T-helper 1 cell treated with Interleukin-12 subunit alpha and Interleukin-12 subunit beta and Interleukin-4 antibody, amounts not matched to agents 30 ng/mL and 1 ng/mL, for 36 hours (primary cell): ENCODE measurements around the gene TMEM125. TPM values are rescaled to one million over a fixed set of nuclear protein-coding genes. Genes with fewer than 3 reads are reported as not detected.

Experiments
- intact Hi-C: fragments of 100-400 bp; cut with micrococcal nuclease; formaldehyde crosslinking; loops from one replicate; pipeline ENCODE4 v1.15.1; 2024
- total RNA-seq: library from RNA; stranded (reverse); gene quantifications from 2 replicates; pipeline ENCODE4 v1.2.3, GENCODE V29; 2022

The TMEM125 gene
- total RNA-seq, 1 donor from 2014 or later: not detected

DNA sequence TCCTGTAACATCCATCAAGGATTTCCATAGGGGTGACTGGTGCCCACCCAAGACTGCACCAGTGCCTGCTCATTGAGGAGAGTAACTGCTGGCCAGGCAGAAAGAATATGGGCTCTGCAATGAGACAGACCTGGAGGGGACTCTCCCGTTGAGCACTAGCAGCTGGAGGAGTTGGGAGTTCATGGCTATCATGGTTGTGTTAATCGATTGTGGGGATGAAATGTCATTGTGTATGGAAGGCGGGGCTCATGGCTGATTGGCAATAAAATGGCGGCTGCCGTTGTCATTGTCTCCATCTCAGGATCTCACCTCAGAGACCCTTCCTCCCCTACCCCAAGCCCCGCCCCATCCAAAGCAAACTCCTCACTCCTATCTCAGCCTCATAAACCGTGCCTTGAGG is 3.9 kb downstream of the TMEM125 start:
- intact Hi-C loops: loop anchor here (2.0 kb wide), 1 partner anchor 21 kb away; no protein-coding TSS in a partner anchor

DNA sequence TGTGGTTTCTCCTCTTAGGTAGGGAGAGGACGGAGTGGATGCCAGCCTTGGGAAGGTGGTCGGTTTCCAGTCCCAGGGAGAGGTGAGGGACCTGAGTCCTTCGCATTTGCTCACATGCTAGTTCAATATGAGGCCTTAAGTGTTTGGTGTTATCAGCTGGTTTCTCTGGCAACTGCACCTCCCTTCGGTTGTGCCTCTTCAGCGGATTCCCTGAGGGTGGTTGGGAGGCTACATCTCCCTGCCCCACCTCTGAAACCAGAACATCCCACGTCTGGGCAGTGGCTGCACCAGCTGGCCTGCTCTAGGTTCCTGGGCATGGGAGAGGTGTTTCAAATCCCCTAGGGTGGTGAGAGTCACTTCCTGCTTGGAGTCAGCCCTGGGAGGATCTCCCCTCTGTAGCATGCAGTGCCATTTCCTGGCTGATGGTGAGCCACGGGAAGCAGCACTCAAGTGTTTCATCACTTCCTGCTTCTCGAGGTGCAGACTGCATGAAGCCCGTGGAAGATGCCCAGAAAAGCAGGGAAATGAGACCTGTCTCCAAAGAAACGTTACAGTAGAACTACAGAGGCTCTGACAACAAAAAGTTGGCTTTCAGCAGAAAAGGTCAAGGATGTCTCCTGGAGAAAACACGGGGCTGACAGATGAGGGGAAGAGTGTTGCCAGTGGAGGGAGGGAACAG is 4.5 kb downstream of the TMEM125 start:
- intact Hi-C loops: loop anchor here (2.0 kb wide), 1 partner anchor 21 kb away; no protein-coding TSS in a partner anchor

DNA sequence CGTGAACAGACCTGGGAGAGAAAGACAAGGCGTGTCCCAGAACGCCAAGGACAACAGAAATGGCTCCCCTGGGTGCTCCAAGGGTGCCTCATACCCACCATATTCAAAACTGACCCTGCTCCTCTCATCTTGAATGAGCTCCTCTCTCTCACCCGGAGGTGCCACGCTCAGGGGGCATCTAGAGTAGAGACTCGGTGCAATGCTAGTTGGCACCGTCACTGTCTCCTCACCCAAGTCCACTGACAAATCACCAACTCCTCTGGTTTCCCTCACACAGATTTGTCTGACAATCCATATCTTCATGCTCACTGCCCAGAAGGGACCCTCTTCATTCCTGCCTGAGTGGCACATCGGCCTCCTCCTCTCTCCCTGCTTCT is 5.0 kb downstream of the TMEM125 start:
- intact Hi-C loops: loop anchor here (2.0 kb wide), 1 partner anchor 20 kb away; no protein-coding TSS in a partner anchor

GRCh38 chr1:43275826-43276620 is 6.2 kb downstream of the TMEM125 start:
- intact Hi-C loops: loop anchor here (2.0 kb wide), 1 partner anchor 19 kb away; no protein-coding TSS in a partner anchor

DNA sequence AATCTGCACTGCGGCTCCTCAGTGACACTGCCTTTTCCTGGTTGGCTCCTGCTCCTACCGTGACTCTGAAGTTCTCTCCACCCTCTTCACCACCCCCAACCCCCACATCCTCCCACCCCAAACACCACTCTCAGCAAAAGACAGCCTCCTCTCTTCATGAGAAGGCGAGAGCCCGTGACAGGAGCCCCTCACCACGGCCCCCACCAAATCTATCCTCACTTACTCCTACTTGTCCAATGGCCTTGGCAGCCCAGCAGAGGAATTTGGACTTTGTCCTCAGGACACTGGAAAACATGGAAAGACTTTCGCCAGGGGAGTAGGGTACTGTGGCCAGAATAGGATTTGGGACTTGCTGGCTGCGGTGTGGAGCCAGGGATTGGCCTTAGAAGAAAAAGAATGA is 6.9 kb downstream of the TMEM125 start:
- intact Hi-C loops: no loop called here

DNA sequence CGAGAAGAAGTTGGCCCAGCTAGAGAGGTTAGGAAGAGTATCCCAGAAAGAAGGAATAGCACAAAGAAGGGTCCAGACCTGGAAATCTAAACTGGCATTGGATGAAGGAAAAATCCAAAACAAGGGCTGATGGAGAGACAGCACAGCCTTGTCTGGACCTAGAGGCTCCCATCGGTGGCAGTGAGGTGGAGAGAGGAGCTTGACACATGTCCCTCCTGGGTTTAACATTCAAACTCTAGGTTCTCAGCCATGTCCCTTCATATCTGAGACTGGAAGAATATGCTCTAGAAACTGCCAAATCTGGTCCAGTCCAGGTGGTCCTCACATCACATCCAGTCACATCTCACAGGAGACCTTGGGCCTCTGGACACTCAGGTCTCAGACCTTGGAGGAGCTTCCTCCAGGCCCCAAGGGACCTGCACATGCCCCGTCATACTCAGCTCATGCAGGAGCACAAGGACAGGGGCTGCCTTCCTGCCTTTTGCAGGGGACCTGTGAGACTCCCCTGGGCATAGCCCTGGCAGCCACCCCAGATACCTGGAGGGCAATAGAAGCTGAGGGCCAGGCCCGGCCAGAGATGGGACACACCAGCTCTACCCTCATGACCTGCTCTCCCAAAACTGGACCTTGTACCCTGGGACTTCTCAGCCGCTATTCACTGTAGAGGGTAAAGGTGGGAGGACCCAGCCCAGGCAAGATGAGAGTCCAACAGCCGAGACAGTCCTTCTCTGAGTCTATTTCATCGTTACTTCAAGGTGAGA is 7.5 kb downstream of the TMEM125 start:
- intact Hi-C loops: no loop called here

- intact Hi-C loops: no loop called here
Observed at GRCh38 chr1:43279161-43279560, 9.4 kb downstream of the TMEM125 start.

DNA sequence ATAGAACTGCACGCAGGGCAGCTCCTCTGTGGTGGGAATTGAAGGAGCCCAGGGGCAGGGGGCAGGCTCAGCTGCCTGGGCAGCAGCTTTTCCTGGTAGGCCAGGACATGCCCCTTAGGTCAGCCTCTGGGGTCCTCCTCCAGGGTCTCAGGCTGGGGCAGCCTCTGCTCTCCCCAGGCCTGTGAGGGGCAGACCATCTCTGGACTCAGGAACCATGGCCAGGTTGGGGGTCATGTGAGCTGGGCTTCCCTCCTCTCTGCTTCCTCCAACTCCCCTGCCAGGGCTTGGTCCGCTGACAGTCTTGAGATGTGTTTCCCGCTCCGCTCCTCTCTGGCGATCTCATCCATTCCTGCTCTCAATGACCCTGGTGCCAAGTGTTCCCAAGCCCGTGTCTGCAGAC is 9.9 kb downstream of the TMEM125 start:
- intact Hi-C loops: no loop called here

DNA sequence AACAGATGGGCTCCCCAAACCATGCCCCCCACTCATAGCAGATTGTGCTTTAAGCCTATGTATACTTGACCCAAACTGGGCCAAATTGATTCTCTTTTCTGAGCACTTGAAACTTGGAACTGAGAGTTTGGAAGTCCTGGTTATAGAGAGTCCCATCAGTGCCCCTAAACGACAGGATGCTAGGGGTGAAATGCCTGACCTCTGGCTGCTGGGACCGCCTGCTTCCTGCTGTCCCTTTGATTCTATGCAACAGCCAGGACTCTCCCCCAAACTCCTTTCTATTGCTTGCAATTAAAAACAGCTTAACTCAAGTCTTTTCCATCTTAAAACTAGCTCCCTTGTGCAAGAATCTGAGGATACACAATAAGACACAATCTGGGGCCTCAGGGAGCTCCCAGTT is 10.9 kb downstream of the TMEM125 start:
- intact Hi-C loops: no loop called here

DNA sequence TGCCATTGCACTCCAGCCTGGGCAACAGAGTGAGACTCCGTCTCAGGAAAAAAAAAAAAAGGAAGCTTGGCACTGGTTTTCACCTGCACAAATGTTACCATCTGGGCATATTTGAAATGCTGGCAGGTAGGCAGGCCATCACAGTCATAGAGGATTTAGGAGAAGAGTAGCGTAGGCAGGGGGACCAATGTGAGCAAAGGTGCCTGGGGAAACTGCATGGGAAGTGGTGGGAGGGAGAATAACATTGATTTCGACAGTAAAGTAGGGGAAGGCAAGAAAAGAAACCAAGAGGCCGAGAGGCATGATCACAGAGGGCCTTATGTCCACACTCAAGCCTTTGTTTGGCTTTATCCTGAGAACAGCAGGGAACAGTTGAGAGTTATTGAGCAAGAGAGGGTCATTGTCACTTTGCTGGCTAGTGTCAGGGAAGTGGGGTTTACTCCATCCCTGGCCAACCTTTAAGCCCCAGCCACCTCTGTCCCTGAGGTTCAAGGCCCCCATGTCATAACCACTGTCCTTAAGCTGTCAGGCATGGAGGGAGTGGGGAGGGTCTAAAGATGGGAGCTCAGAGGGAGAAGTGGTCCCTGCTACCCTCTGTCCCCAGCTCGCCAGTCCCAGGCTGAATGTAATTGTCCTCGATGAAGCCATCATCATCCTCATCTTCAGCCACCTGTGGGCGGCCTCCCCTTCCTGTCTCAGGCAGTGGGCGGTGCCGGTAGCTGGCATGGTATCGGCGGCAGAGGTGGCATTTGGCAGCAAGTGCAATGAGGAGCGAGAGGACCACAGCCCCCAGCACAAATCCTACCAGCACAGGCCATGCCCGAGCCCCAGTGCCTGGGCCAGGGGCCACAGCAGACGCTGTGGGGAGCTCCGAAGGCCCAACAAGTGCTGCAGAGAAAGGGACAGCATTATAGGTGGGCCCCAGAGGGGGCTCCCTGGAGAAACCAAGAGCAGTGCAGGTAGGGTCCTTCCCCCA is 12.7 kb downstream of the TMEM125 start:
- intact Hi-C loops: no loop called here

DNA sequence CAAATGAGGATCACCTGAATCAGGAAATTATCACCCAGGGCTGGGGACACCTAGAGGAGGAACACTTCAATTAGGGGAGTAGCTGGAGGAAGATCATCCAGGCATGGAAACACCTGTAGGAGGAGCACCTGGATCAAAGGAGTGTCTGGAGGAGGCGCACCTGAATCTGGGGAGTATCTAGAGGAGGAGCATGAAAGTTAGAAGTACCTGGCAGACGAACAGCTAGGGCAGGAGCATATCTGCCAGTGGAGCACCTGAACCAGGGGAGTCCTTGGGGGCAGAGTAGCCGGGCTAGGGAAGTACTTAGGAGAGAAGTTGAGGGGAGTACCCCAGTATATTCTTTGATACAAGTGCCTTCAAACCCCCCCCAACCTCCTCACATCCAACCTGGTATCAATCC is 14.3 kb downstream of the TMEM125 start:
- intact Hi-C loops: no loop called here

GRCh38 chr1:43284546-43285110 is 14.8 kb downstream of the TMEM125 start:
- intact Hi-C loops: no loop called here

DNA sequence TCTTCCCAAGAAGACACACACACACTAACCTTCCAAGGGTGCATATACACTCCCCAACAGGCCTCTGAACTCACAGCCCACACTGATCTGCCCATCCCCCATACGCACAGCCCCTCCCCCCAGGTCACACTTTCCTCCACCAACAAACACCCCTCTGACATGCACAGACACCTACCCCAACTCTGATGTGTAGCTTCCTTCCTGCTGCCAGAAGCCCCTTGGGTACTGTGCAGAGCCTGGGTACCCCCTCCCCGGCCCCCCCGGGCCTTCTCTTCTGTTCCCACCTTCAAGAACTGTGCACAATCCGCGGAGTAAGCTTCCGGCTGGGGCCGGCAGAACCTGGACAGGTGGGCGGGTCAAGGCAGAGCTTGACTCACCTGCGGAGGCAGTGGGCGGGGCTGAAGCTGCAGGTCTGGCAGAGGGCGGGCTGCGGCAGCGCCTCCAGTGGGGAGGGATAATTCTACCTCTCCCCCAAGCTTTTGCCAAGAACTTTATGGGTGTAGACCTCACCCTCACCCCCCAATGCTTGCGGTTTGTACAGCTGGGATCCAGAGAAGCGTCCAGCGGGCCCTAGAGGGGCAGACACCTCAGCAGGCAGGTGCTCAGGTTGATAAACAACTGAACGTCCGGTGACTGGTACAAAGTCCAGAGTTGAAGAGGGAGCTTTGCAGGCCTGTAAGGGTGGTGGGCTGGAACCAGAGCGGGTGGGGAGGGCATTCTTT is 15.6 kb downstream of the TMEM125 start, which contains the start of gene C1orf210:
TSS of gene C1orf210 (minus strand) at position 313 of the 722 bp plus-strand sequence. CDS start 2,311 bp downstream, outside the sequence.
- intact Hi-C loops: no loop called here

DNA sequence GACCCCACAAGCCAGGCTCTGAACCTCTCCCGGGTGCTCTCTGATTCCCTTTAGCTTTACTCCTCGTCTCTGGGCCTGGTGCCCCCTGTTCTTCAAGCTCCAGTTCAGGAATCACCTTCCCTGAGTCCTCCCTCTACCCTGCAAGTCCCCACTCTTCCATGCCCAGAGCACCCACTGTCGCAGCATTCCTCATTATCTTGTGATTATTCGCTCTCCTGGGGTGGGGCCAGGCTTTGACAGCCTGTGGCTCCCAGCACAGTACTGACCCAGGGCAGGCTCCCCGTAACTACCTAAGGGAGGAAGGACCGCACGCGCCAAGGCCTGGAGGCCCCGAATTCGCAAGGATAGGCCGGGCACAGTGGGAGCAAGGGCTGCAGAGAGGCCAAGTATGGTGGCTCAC is 16.3 kb downstream of the TMEM125 start:
- intact Hi-C loops: no loop called here

DNA sequence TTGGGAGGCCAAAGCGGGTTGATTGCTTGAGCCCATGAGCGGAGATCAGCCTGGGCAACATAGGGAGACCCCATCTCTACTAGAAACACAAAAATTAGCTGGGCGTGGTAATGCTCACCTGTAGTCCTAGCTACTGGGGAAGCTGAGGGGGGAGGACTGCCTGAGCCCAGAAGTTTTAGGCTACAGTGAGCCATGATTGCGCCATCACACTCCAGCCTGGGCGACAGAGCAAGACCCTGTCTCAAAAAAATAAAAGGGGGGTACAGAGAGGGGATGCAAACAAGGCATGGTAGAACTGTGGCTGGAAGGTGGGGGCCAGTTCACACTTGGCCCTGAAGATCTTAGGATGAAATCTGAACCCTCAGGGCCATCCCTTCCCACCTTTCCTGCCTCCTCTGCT is 16.8 kb downstream of the TMEM125 start:
- intact Hi-C loops: no loop called here

- intact Hi-C loops: no loop called here
Observed at GRCh38 chr1:43288058-43288784, 18.4 kb downstream of the TMEM125 start.

- intact Hi-C loops: no loop called here
Observed at GRCh38 chr1:43288785-43289706, 19.3 kb downstream of the TMEM125 start.

GRCh38 chr1:43292216-43292615 is 22.4 kb downstream of the TMEM125 start:
- intact Hi-C loops: no loop called here
